NB4 (cell line): ENCODE measurements around the gene ENPP3.

ENCODE experiments used
- CTCF ChIP-seq: IDR thresholded peaks from one replicate; pipeline ENCODE4 v1.5.1; 2012; ENCODE audit warnings: low read depth, low read length
- POLR2A ChIP-seq: IDR thresholded peaks from 2 replicates; pipeline ENCODE4 v1.6.1; 2011; ENCODE audit warnings: mild to moderate bottlenecking; ENCODE audit not compliant: insufficient read length; ENCODE audit errors: extremely low read depth

- peak; percentile 87 for TF ChIP-seq CTCF
- TF ChIP-seq POLR2A = no peak
These were observed 57.8 kb downstream of the ENPP3 start for GRCh38 chr6:131694832-131695426.
